HEK293 (cell line): ENCODE measurements around the gene TRAF4.

ENCODE experiments used
- CTCF ChIA-PET: fragments of 350-600 bp; formaldehyde crosslinking; extraction: SDS; loops from one replicate; lab custom pipeline; 2021; ENCODE audit warnings: antibody characterized with exemption; lab: Yijun Ruan, JAX
- POLR2A ChIA-PET: fragments of 300-600 bp; formaldehyde crosslinking; extraction: SDS; loops from one replicate; lab custom pipeline; 2020; ENCODE audit warnings: antibody characterized with exemption, inconsistent platforms; lab: Yijun Ruan, JAX
- H3K27ac ChIP-seq: fragments of 200-500 bp; sonication (Bioruptor generic); 2 replicates; pipeline ENCODE4 v1.5.1; 2014; ENCODE audit warnings: low read depth, low read length, control low read depth, inconsistent platforms; ENCODE audit errors: extremely low read depth
- H3K36me3 ChIP-seq, 2 experiments: fragments of 200-500 bp in 1 of 2; sonication (Bioruptor generic) in 1 of 2; 1 replicate in 1 of 2; 2 replicates in 1 of 2; pipeline ENCODE4 v1.5.1; 2014 to 2017; ENCODE audit warnings: inconsistent platforms in 2 of 2, low read length in 2 of 2; ENCODE audit not compliant: control insufficient read depth in 2 of 2, insufficient read depth in 1 of 2
- H3K4me1 ChIP-seq: fragments of 200-500 bp; sonication (Bioruptor generic); 2 replicates; pipeline ENCODE4 v1.5.1; 2014; ENCODE audit warnings: mild to moderate bottlenecking, low read length, inconsistent platforms; ENCODE audit not compliant: control insufficient read depth, insufficient read depth
- H3K4me3 ChIP-seq: 2 replicates; pipeline ENCODE4 v1.5.1; 2011; ENCODE audit warnings: low read depth, mild to moderate bottlenecking, control low read depth, low read length, moderate library complexity
- H3K9me3 ChIP-seq: fragments of 200-500 bp; sonication (Bioruptor generic); 2 replicates; pipeline ENCODE4 v1.5.1; 2014; ENCODE audit warnings: low read depth, low read length, inconsistent platforms; ENCODE audit not compliant: control insufficient read depth, insufficient read depth
- GLIS1 ChIP-seq: fragments of 450-650 bp; formaldehyde crosslinking; IDR thresholded peaks from 2 replicates; pipeline ENCODE4 v1.5.1; 2016; ENCODE audit warnings: missing biosample characterization, missing genetic modification characterization
- GLIS2 ChIP-seq: fragments of 450-650 bp; formaldehyde crosslinking; IDR thresholded peaks from 2 replicates; pipeline ENCODE4 v1.5.1; 2016; ENCODE audit warnings: missing biosample characterization, missing genetic modification characterization
- HIC1 ChIP-seq: fragments of 450-650 bp; formaldehyde crosslinking; IDR thresholded peaks from 2 replicates; pipeline ENCODE4 v1.5.1; 2016; ENCODE audit warnings: missing biosample characterization, missing genetic modification characterization
- ZBTB1 ChIP-seq: fragments of 450-650 bp; formaldehyde crosslinking; IDR thresholded peaks from 2 replicates; pipeline ENCODE4 v1.5.1; 2016; ENCODE audit warnings: missing biosample characterization, missing genetic modification characterization
- ZNF121 ChIP-seq: fragments of 450-650 bp; formaldehyde crosslinking; IDR thresholded peaks from 2 replicates; pipeline ENCODE4 v1.5.1; 2016; ENCODE audit warnings: missing biosample characterization, missing genetic modification characterization
- ZNF248 ChIP-seq: fragments of 450-650 bp; formaldehyde crosslinking; IDR thresholded peaks from 2 replicates; pipeline ENCODE4 v1.5.1; 2017; ENCODE audit warnings: missing biosample characterization, missing genetic modification characterization
- ZNF274 ChIP-seq, 2 experiments: fragments of 200-500 bp in 1 of 2; fragments of 450-650 bp in 1 of 2; sonication (Bioruptor generic) in 1 of 2; formaldehyde crosslinking in 1 of 2; IDR thresholded peaks; 2 replicates each; pipeline versions ENCODE4 v1.5.1 to v1.6.1; 2014 to 2016; ENCODE audit warnings: borderline replicate concordance in 1 of 2, inconsistent platforms in 1 of 2, low read length in 1 of 2, missing biosample characterization in 1 of 2, missing genetic modification characterization in 1 of 2
- ZNF335 ChIP-seq: fragments of 450-650 bp; formaldehyde crosslinking; conservative IDR thresholded peaks from 2 replicates; pipeline ENCODE4 v1.5.1; 2016; ENCODE audit warnings: missing biosample characterization, missing genetic modification characterization
- ZNF350 ChIP-seq: fragments of 450-650 bp; formaldehyde crosslinking; IDR thresholded peaks from 2 replicates; pipeline ENCODE4 v1.5.0; 2017; ENCODE audit warnings: missing biosample characterization, mild to moderate bottlenecking, missing genetic modification characterization
- ZNF366 ChIP-seq: fragments of 450-650 bp; formaldehyde crosslinking; conservative IDR thresholded peaks from 2 replicates; pipeline ENCODE4 v1.5.1; 2016; ENCODE audit warnings: missing biosample characterization, missing genetic modification characterization
- ZNF513 ChIP-seq: fragments of 450-650 bp; IDR thresholded peaks from 2 replicates; pipeline ENCODE4 v1.5.1; 2018; ENCODE audit warnings: missing biosample characterization, missing genetic modification characterization
- ZNF529 ChIP-seq: fragments of 450-650 bp; formaldehyde crosslinking; IDR thresholded peaks from 2 replicates; pipeline ENCODE4 v1.5.1; 2017; ENCODE audit warnings: missing genetic modification characterization, missing biosample characterization; ENCODE audit not compliant: insufficient replicate concordance
- ZNF621 ChIP-seq: fragments of 450-650 bp; formaldehyde crosslinking; IDR thresholded peaks from 2 replicates; pipeline ENCODE4 v1.5.1; 2017; ENCODE audit warnings: missing biosample characterization, missing genetic modification characterization
- ZSCAN16 ChIP-seq: fragments of 450-650 bp; formaldehyde crosslinking; IDR thresholded peaks from 2 replicates; pipeline ENCODE4 v1.5.1; 2016; ENCODE audit warnings: missing biosample characterization, missing genetic modification characterization
- TF ChIP-seq, protein P1 (sequence below): fragments of 450-650 bp; formaldehyde crosslinking; IDR thresholded peaks from 2 replicates; pipeline ENCODE4 v1.5.1; 2017; ENCODE audit warnings: missing biosample characterization, missing genetic modification characterization
- TF ChIP-seq, protein P2 (sequence below): fragments of 450-650 bp; formaldehyde crosslinking; IDR thresholded peaks from 2 replicates; pipeline ENCODE4 v1.5.1; 2017; ENCODE audit warnings: missing biosample characterization, missing genetic modification characterization
- TF ChIP-seq, protein P3 (sequence below): fragments of 450-650 bp; formaldehyde crosslinking; IDR thresholded peaks from 2 replicates; pipeline ENCODE4 v1.5.1; 2017; ENCODE audit warnings: missing biosample characterization, missing genetic modification characterization
- TF ChIP-seq, protein P4 (sequence below): IDR thresholded peaks from 2 replicates; pipeline ENCODE4 v1.6.1; 2011; ENCODE audit warnings: mild to moderate bottlenecking, low read depth, low read length, borderline replicate concordance

The TRAF4 gene

GRCh38 chr17:28741358-28742349, 2.2 kb upstream of the TRAF4 start:
- H3K36me3 ChIP-seq: peaks cover 0 to 48% of the 10 kb centered on the region in 2 experiments; a peak in 1 of 3 replicates
- no peak overlapping the region for H3K4me3 ChIP-seq
- TF ChIP-seq ZNF621 (tag by site-specific recombination): no peak
- no peak for TF ChIP-seq ZNF529 (tag by site-specific recombination)
- TF ChIP-seq ZNF513: no peak
- TF ChIP-seq, protein P1, sequence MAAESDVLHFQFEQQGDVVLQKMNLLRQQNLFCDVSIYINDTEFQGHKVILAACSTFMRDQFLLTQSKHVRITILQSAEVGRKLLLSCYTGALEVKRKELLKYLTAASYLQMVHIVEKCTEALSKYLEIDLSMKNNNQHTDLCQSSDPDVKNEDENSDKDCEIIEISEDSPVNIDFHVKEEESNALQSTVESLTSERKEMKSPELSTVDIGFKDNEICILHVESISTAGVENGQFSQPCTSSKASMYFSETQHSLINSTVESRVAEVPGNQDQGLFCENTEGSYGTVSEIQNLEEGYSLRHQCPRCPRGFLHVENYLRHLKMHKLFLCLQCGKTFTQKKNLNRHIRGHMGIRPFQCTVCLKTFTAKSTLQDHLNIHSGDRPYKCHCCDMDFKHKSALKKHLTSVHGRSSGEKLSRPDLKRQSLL (tag by site-specific recombination): no peak
- TF ChIP-seq ZNF248 (tag by site-specific recombination): no peak
- TF ChIP-seq ZNF366: no peak
- no peak for TF ChIP-seq HIC1 (tag by site-specific recombination)
- no peak for TF ChIP-seq ZNF274 (IDR thresholded peaks at IDR 0.05; ENCODE audit: low read length)
- no peak for TF ChIP-seq ZNF274 (tag by site-specific recombination; IDR thresholded peaks at IDR 0.05; ENCODE audit: borderline replicate concordance)
- no peak for TF ChIP-seq ZNF350
- no peak for TF ChIP-seq ZNF335 (tag by site-specific recombination)
- no peak for TF ChIP-seq ZSCAN16 (tag by site-specific recombination)
- no peak for TF ChIP-seq ZNF121
- no peak for TF ChIP-seq GLIS1
- TF ChIP-seq, protein P2, sequence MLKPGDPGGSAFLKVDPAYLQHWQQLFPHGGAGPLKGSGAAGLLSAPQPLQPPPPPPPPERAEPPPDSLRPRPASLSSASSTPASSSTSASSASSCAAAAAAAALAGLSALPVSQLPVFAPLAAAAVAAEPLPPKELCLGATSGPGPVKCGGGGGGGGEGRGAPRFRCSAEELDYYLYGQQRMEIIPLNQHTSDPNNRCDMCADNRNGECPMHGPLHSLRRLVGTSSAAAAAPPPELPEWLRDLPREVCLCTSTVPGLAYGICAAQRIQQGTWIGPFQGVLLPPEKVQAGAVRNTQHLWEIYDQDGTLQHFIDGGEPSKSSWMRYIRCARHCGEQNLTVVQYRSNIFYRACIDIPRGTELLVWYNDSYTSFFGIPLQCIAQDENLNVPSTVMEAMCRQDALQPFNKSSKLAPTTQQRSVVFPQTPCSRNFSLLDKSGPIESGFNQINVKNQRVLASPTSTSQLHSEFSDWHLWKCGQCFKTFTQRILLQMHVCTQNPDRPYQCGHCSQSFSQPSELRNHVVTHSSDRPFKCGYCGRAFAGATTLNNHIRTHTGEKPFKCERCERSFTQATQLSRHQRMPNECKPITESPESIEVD: no peak
- TF ChIP-seq ZBTB1: no peak
- TF ChIP-seq, protein P3, sequence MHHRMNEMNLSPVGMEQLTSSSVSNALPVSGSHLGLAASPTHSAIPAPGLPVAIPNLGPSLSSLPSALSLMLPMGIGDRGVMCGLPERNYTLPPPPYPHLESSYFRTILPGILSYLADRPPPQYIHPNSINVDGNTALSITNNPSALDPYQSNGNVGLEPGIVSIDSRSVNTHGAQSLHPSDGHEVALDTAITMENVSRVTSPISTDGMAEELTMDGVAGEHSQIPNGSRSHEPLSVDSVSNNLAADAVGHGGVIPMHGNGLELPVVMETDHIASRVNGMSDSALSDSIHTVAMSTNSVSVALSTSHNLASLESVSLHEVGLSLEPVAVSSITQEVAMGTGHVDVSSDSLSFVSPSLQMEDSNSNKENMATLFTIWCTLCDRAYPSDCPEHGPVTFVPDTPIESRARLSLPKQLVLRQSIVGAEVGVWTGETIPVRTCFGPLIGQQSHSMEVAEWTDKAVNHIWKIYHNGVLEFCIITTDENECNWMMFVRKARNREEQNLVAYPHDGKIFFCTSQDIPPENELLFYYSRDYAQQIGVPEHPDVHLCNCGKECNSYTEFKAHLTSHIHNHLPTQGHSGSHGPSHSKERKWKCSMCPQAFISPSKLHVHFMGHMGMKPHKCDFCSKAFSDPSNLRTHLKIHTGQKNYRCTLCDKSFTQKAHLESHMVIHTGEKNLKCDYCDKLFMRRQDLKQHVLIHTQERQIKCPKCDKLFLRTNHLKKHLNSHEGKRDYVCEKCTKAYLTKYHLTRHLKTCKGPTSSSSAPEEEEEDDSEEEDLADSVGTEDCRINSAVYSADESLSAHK: no peak
- TF ChIP-seq, protein P4, sequence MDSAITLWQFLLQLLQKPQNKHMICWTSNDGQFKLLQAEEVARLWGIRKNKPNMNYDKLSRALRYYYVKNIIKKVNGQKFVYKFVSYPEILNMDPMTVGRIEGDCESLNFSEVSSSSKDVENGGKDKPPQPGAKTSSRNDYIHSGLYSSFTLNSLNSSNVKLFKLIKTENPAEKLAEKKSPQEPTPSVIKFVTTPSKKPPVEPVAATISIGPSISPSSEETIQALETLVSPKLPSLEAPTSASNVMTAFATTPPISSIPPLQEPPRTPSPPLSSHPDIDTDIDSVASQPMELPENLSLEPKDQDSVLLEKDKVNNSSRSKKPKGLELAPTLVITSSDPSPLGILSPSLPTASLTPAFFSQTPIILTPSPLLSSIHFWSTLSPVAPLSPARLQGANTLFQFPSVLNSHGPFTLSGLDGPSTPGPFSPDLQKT: no peak
- no peak for TF ChIP-seq GLIS2 (tag by site-specific recombination)
- no peak overlapping the region for H3K27ac ChIP-seq
- CTCF ChIA-PET: interaction anchor here (0.6 to 16.7 kb wide), 6 partner anchors 8 to 519 kb away, joined by 3 to 445 read pairs (median 4); partner anchors contain the start of genes NEK8, RPL23A and TLCD1
- POLR2A ChIA-PET: interaction anchor here (1.1 to 14.1 kb wide), 4 partner anchors 15 to 210 kb away, joined by 4 to 448 read pairs (median 36); partner anchors contain the start of genes NEK8, PHF12, RPL23A and TLCD1
- H3K4me1 ChIP-seq: peaks cover 11% of the 10 kb centered on the region; the same call in 1 of the 2 replicates
- no peaks in the 10 kb centered on the region for H3K9me3 ChIP-seq
